DMS153 (cell line): ENCODE measurements around the gene PSMD1.
"Not testable (repeated sequence)": the region's sequence is repeated elsewhere in the genome, so short reads cannot be mapped to it uniquely, and the experiment has no call there.

ENCODE experiments used
- DNase-seq: peaks from one replicate; lab custom pipeline; 2025; lab: John Stamatoyannopoulos, UW

Gene PSMD1

GRCh38 chr2:231117148-231117547 is 60.5 kb downstream of the PSMD1 start:
- DNase-seq: no peak

- no peak for DNase-seq
Observed at GRCh38 chr2:231117922-231118613, 61.4 kb downstream of the PSMD1 start.

GRCh38 chr2:231118614-231118942 is 61.9 kb downstream of the PSMD1 start:
- no peak for DNase-seq

- DNase-seq: no peak
Observed at GRCh38 chr2:231123362-231123898, 66.8 kb downstream of the PSMD1 start.

GRCh38 chr2:231124838-231125568 is 68.3 kb downstream of the PSMD1 start, which contains the start of gene HTR2B:
HTR2B (minus strand) TSS chr2:231125042; CDS start chr2:231123764, 1,278 bp downstream.
- DNase-seq: no peak

- no peak for DNase-seq
Observed at GRCh38 chr2:231126123-231126522, 69.5 kb downstream of the PSMD1 start.

GRCh38 chr2:231127480-231127879 is 70.8 kb downstream of the PSMD1 start:
- DNase-seq: no peak

GRCh38 chr2:231127936-231128335 is 71.3 kb downstream of the PSMD1 start:
- DNase-seq: no peak

GRCh38 chr2:231128541-231128940 is 71.9 kb downstream of the PSMD1 start:
- DNase-seq: no peak

- DNase-seq: no peak
Observed at GRCh38 chr2:231129216-231129615, 72.5 kb downstream of the PSMD1 start.

- DNase-seq: no peak
Observed at GRCh38 chr2:231130336-231131056, 73.8 kb downstream of the PSMD1 start.

- no peak for DNase-seq
Observed at GRCh38 chr2:231132129-231132528, 75.5 kb downstream of the PSMD1 start.

GRCh38 chr2:231133365-231134099 is 76.9 kb downstream of the PSMD1 start:
- DNase-seq: no peak

- peak; percentile 17 for DNase-seq
Observed at GRCh38 chr2:231134910-231135655, 78.4 kb downstream of the PSMD1 start.

GRCh38 chr2:231138699-231139098 is 82.0 kb downstream of the PSMD1 start:
- peak; percentile 91 for DNase-seq

GRCh38 chr2:231139796-231140195 is 83.1 kb downstream of the PSMD1 start:
- DNase-seq: no peak

GRCh38 chr2:231140808-231141207 is 84.1 kb downstream of the PSMD1 start:
- DNase-seq: not testable (repeated sequence)

GRCh38 chr2:231144896-231145295 is 88.2 kb downstream of the PSMD1 start:
- no peak for DNase-seq

GRCh38 chr2:231146665-231147064 is 90.0 kb downstream of the PSMD1 start:
- DNase-seq: no peak

GRCh38 chr2:231152800-231153557 is 96.3 kb downstream of the PSMD1 start:
- DNase-seq: no peak
